Measurements from ENCODE around the gene FAM200A. TPM values are rescaled to one million over a fixed set of nuclear protein-coding genes. Genes with fewer than 3 reads are reported as not detected.
A peak's percentile ranks its signal among the peaks of the same experiment; 100 is the strongest.
"Not testable (repeated sequence)": the region's sequence is repeated elsewhere in the genome, so short reads cannot be mapped to it uniquely, and the experiment has no call there.

The FAM200A gene
- total RNA-seq, 1 donor from 2014 or later = 6.3 TPM

GRCh38 chr7:99521399-99521798 is 30.5 kb downstream of the FAM200A start:
- Mint-ChIP-seq H3K4me1 (ENCODE audit: unreplicated experiment) (no peaks in the 10 kb centered on the region), H3K27me3 (ENCODE audit: unreplicated experiment) (no peaks in the 10 kb centered on the region), H3K27ac (ENCODE audit: unreplicated experiment) (no peak overlapping the region), H3K4me3 (ENCODE audit: unreplicated experiment) (no peak overlapping the region), H3K36me3 (ENCODE audit: unreplicated experiment) (peaks cover 38% of the 10 kb centered on the region), H3K9me3 (ENCODE audit: unreplicated experiment) (no peaks in the 10 kb centered on the region)
- no peak for TF ChIP-seq CTCF (IDR thresholded peaks at IDR 0.05)
- DNase-seq (ENCODE audit: extremely low spot score, unreplicated experiment) = no peak

- no peak for DNase-seq (ENCODE audit: extremely low spot score, unreplicated experiment)
- no peaks in the 10 kb centered on the region for H3K4me1 Mint-ChIP-seq (ENCODE audit: unreplicated experiment)
- H3K27ac Mint-ChIP-seq (ENCODE audit: unreplicated experiment) = no peak overlapping the region
- H3K27me3 Mint-ChIP-seq (ENCODE audit: unreplicated experiment) = no peaks in the 10 kb centered on the region
- TF ChIP-seq CTCF (IDR thresholded peaks at IDR 0.05) = no peak
- no peak overlapping the region for H3K4me3 Mint-ChIP-seq (ENCODE audit: unreplicated experiment)
- H3K36me3 Mint-ChIP-seq (ENCODE audit: unreplicated experiment) = peaks cover 32% of the 10 kb centered on the region
- H3K9me3 Mint-ChIP-seq (ENCODE audit: unreplicated experiment) = no peaks in the 10 kb centered on the region
Observed at GRCh38 chr7:99514050-99514449, 37.9 kb downstream of the FAM200A start.

GRCh38 chr7:99505324-99505662 is 46.6 kb downstream of the FAM200A start:
- Mint-ChIP-seq H3K9me3 (ENCODE audit: unreplicated experiment) (no peaks in the 10 kb centered on the region), H3K27me3 (ENCODE audit: unreplicated experiment) (no peaks in the 10 kb centered on the region), H3K27ac (ENCODE audit: unreplicated experiment) (peak overlapping the region; percentile 99), H3K36me3 (ENCODE audit: unreplicated experiment) (no peaks in the 10 kb centered on the region), H3K4me3 (ENCODE audit: unreplicated experiment) (peak overlapping the region; percentile 96), H3K4me1 (ENCODE audit: unreplicated experiment) (peaks cover 28% of the 10 kb centered on the region)
- DNase-seq (ENCODE audit: extremely low spot score, unreplicated experiment) = no peak
- TF ChIP-seq CTCF (IDR thresholded peaks at IDR 0.05) = no peak

- peak; percentile 99 for DNase-seq (ENCODE audit: extremely low spot score, unreplicated experiment)
- peak within 1 kb of the TSS; percentile 99 for H3K27ac Mint-ChIP-seq (ENCODE audit: unreplicated experiment)
- no peaks in the 10 kb centered on the region for H3K9me3 Mint-ChIP-seq (ENCODE audit: unreplicated experiment)
- peaks cover 2% of the 10 kb centered on the region for H3K36me3 Mint-ChIP-seq (ENCODE audit: unreplicated experiment)
- peaks cover 31% of the 10 kb centered on the region for H3K4me1 Mint-ChIP-seq (ENCODE audit: unreplicated experiment)
- H3K27me3 Mint-ChIP-seq (ENCODE audit: unreplicated experiment) = no peaks in the 10 kb centered on the region
- peak within 1 kb of the TSS; percentile 96 for H3K4me3 Mint-ChIP-seq (ENCODE audit: unreplicated experiment)
- no peak for TF ChIP-seq CTCF (IDR thresholded peaks at IDR 0.05)
Observed at GRCh38 chr7:99504603-99505323, 47.2 kb downstream of the FAM200A start, which contains the start of gene ZKSCAN5. Gene ZKSCAN5 (plus strand): TSS chr7:99504662. CDS start chr7:99506045, 1,383 bp downstream.

GRCh38 chr7:99504281-99504602 is 47.7 kb downstream of the FAM200A start:
- no peak for TF ChIP-seq CTCF (IDR thresholded peaks at IDR 0.05)
- no peaks in the 10 kb centered on the region for H3K9me3 Mint-ChIP-seq (ENCODE audit: unreplicated experiment)
- peak overlapping the region; percentile 96 for H3K4me3 Mint-ChIP-seq (ENCODE audit: unreplicated experiment)
- no peak for DNase-seq (ENCODE audit: extremely low spot score, unreplicated experiment)
- H3K27me3 Mint-ChIP-seq (ENCODE audit: unreplicated experiment) = no peaks in the 10 kb centered on the region
- H3K4me1 Mint-ChIP-seq (ENCODE audit: unreplicated experiment) = peaks cover 35% of the 10 kb centered on the region
- H3K27ac Mint-ChIP-seq (ENCODE audit: unreplicated experiment) = peak overlapping the region; percentile 99
- peaks cover 2% of the 10 kb centered on the region for H3K36me3 Mint-ChIP-seq (ENCODE audit: unreplicated experiment)

- Mint-ChIP-seq H3K4me3 (ENCODE audit: unreplicated experiment) (peak overlapping the region; percentile 100), H3K4me1 (ENCODE audit: unreplicated experiment) (peaks cover 42% of the 10 kb centered on the region), H3K27ac (ENCODE audit: unreplicated experiment) (peak overlapping the region; percentile 34), H3K36me3 (ENCODE audit: unreplicated experiment) (peaks cover 12% of the 10 kb centered on the region)
- H3K27me3 Mint-ChIP-seq (ENCODE audit: unreplicated experiment); DNase-seq (ENCODE audit: extremely low spot score, unreplicated experiment); H3K9me3 Mint-ChIP-seq (ENCODE audit: unreplicated experiment): not testable (repeated sequence)
Observed at GRCh38 chr7:99501236-99501635, 50.7 kb downstream of the FAM200A start.

Data from osteocyte (in vitro differentiated cells).